ENCODE results near the gene L3MBTL4.

L3MBTL4 gene

DNA sequence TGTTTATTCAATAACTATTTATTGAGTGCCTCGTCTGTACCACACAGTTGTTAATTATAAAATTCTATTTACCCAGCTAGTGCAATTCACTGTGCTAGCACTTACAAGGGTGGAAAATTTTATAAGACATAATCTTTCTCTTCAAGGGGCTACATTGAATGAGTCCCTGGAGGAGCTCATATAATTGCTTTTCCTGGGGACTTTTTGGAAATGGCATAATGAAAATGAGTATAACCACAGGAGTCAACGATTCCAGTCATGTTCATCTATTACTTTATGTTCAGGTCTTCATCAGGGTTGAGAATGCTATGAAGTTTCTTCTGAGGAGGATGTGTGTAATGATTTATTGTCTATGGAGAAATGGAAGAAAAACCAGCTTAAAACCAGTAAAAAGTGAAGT lies 466.5 kb downstream of the L3MBTL4 start:
- no peak for DNase-seq (ENCODE audit: low spot score)
- TF ChIP-seq, protein P1, sequence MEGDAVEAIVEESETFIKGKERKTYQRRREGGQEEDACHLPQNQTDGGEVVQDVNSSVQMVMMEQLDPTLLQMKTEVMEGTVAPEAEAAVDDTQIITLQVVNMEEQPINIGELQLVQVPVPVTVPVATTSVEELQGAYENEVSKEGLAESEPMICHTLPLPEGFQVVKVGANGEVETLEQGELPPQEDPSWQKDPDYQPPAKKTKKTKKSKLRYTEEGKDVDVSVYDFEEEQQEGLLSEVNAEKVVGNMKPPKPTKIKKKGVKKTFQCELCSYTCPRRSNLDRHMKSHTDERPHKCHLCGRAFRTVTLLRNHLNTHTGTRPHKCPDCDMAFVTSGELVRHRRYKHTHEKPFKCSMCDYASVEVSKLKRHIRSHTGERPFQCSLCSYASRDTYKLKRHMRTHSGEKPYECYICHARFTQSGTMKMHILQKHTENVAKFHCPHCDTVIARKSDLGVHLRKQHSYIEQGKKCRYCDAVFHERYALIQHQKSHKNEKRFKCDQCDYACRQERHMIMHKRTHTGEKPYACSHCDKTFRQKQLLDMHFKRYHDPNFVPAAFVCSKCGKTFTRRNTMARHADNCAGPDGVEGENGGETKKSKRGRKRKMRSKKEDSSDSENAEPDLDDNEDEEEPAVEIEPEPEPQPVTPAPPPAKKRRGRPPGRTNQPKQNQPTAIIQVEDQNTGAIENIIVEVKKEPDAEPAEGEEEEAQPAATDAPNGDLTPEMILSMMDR (IDR thresholded peaks at IDR 0.05; ENCODE audit: extremely low read depth, missing control alignments): no peak

DNA sequence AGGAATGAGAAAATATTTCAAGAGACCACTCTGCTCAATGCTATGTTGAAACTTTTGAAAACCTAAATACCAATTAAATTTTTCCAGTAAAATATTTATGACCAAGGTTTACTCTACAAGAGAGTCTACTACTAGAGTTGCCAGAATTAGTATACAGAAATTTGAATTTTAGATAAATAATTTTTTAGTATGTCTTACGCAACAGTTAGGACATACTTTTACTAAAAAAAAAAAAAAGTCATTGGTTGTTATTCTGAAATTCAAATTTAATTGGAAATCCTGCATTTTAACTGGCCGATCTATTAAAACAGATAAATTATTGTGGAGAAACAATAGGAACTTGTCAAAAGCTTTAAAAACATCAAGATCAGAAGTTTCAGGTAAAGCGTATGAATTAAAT lies 470.3 kb downstream of the L3MBTL4 start:
- TF ChIP-seq, protein P1 (IDR thresholded peaks at IDR 0.05; ENCODE audit: extremely low read depth, missing control alignments): no peak
- DNase-seq (ENCODE audit: low spot score): no peak

DNA sequence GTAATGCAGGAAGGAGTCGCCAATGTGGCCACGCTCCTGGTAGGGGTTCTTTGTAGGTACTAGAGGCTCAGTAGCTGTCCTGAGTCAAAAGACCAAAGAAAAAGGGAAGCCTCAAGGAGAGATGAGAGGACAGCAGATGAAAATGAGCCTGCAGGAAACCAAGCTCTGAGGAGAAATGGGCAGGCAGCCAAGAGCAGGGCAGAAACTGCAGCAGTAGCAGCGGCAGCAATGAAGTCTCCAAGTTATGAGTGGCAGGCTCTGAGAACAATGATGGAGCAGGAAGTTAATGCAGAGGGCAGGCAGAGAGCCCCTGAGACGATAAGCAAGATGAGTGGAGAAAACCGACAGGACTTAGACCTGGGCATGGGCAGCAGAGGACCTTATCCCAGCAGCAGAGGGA lies 471.2 kb downstream of the L3MBTL4 start:
- TF ChIP-seq, protein P1 (IDR thresholded peaks at IDR 0.05; ENCODE audit: extremely low read depth, missing control alignments): no peak
- no peak for DNase-seq (ENCODE audit: low spot score)

DNA sequence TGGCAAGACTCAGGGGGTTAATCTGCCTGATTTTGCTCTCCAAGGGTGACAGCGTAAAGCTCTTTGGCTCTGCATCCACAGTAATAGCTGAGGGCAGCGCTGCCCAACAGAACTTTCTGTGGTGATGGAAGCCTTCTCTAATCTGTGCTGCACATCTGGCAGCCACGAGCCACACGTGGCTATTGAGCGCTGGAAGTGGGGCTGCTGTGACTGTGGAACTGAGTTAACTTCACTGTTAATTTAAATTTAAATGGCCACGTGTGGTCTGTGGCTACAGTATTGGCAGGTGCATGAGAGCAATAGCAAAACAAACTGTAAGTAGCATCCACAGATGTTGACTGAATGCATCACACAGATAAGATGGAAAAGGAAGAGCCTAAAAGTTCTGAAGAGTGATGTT lies 472.1 kb downstream of the L3MBTL4 start:
- TF ChIP-seq, protein P1 (IDR thresholded peaks at IDR 0.05; ENCODE audit: extremely low read depth, missing control alignments): no peak
- no peak for DNase-seq (ENCODE audit: low spot score)

DNA sequence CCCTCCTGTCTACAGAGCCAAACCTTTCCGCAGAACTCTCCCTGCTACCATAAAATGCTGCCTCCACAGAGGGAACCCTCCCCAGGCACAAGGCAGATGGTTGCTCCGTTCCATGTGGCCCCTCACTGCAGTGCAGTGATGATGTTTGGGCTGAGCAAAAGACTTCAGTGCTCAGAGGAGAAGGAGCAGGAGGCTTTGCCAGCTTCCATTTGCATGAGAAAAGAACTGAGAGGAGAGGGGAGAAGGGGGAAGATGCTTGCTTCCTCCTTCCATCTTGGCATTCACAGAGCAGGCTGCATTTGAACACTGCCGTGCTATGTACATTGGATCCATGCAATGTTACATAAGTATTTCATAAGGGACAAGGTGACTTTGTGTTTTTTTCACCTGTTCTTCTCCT lies 472.8 kb downstream of the L3MBTL4 start:
- TF ChIP-seq, protein P1 (IDR thresholded peaks at IDR 0.05; ENCODE audit: extremely low read depth, missing control alignments): no peak
- no peak for DNase-seq (ENCODE audit: low spot score)

DNA sequence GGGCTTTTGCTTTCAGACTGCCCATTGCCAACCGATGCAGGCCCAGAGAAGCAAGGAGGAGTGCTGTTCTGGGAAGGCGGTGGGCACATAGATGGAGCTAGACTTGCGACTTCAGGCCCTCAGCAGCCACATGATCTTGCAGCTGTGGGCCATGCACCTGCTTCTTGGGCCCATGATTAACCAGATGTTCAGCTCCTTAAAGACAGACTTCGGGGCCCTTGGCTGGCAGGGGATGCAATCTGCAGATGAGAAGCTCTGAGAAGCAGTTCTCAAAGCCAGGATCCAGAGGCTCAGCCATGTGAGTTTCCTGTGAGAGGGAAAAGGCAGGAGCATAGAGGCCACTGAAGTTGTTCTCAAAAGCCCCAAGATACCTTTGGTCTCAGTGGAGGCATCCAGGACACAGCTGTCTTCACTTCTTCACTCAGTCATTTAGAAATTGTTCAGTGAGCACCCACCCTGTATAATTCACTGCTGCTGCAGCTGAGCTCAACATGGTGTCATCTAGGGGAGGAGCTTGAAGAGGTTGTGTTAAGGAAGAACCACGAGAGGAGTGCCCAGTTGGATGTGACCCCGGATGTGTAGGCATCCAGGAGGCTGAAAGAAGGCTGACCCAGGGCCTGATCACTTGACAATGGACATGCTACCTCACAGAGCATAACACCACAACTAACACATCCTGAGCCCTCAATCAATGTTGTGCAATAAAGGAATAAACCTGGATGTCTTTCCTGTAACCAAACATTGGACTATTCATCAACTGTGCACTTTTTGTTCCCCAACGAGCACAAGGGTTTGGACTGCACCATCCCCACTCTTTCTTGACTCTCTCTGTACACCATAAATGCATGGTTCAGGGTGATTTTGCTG lies 474.7 kb downstream of the L3MBTL4 start:
- no peak for DNase-seq (ENCODE audit: low spot score)
- TF ChIP-seq, protein P1 (IDR thresholded peaks at IDR 0.05; ENCODE audit: extremely low read depth, missing control alignments): no peak

DNA sequence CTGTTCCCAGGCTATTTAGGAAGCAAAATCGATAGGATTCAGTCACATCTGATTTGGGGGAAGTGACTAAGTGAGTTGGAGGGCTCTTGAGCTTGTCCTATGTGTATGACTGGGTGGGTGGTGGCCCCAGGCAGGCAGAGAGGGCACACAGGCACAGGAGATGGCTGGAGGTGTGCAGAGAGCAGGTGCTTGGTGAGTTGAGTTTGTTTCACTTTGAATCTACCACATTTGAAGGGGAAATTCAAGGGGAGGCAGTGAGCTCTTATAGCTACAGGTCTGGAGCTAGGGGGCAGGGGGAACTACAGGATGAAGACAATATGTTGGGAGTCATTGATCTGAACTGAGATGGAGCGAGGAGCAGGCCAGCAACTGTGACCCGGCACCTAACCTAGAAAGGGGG lies 476.9 kb downstream of the L3MBTL4 start:
- DNase-seq (ENCODE audit: low spot score): no peak
- TF ChIP-seq, protein P1 (IDR thresholded peaks at IDR 0.05; ENCODE audit: extremely low read depth, missing control alignments): no peak

All from GM20000 (cell line).